BLaER1 treated with 17β-estradiol and CSF1 and Interleukin-3, amounts not matched to agents 10 nM and 100 nM (cell line): ENCODE data around the gene NBPF8.
"Not testable (repeated sequence)": the region's sequence is repeated elsewhere in the genome, so short reads cannot be mapped to it uniquely, and the experiment has no call there.

Source experiments
- H3K27ac ChIP-seq, 11 experiments: shearing (Covaris generic); formaldehyde crosslinking; 2 replicates each; pipeline ENCODE4 v1.8.1; 2022
- H3K27me3 ChIP-seq, 11 experiments: shearing (Covaris generic); formaldehyde crosslinking; 2 replicates each; pipeline ENCODE4 v1.8.1; 2022
- H3K36me3 ChIP-seq, 11 experiments: shearing (Covaris generic); formaldehyde crosslinking; 2 replicates each; pipeline ENCODE4 v1.8.1; 2022
- H3K4me1 ChIP-seq, 10 experiments: shearing (Covaris generic); formaldehyde crosslinking; 2 replicates each; pipeline ENCODE4 v1.8.1; 2022
- H3K4me2 ChIP-seq, 11 experiments: shearing (Covaris generic); formaldehyde crosslinking; 2 replicates each; pipeline ENCODE4 v1.8.1; 2022
- H3K4me3 ChIP-seq, 10 experiments: shearing (Covaris generic); formaldehyde crosslinking; 2 replicates each; pipeline ENCODE4 v1.8.1; 2022
- H3K9ac ChIP-seq, 11 experiments: shearing (Covaris generic); formaldehyde crosslinking; 2 replicates each; pipeline ENCODE4 v1.8.1; 2022
- H3K9me3 ChIP-seq, 11 experiments: shearing (Covaris generic); formaldehyde crosslinking; replicated peaks in 1 of 11; 2 replicates each; pipeline ENCODE4 v1.8.1; 2022
- H4K20me1 ChIP-seq, 11 experiments: shearing (Covaris generic); formaldehyde crosslinking; 2 replicates each; pipeline ENCODE4 v1.8.1; 2022

The NBPF8 gene

GRCh38 chr1:120414911-120415480 is at the start of gene NBPF8:
TSS of gene NBPF8 (plus strand) at chr1:120415035. CDS start at chr1:120436523, 21,488 bp downstream.
- H4K20me1 ChIP-seq, H3K9me3 ChIP-seq, H3K27me3 ChIP-seq, H3K36me3 ChIP-seq, H3K4me1 ChIP-seq: not testable (repeated sequence)
- Histone ChIP-seq H3K4me3 (peak within 1 kb of the TSS; percentile 56 to 74 (median 66)), H3K27ac (peak within 1 kb of the TSS in 9 of 11 experiments; percentile 55 to 78 (median 70); a peak in 18 of 22 replicates), H3K9ac (peak within 1 kb of the TSS; percentile 63 to 80 (median 76); a peak in 21 of 22 replicates), H3K4me2 (peak within 1 kb of the TSS; percentile 68 to 86 (median 75))

GRCh38 chr1:120367709-120368108 is 47.1 kb upstream of the NBPF8 start:
- not testable (repeated sequence) for H3K27ac ChIP-seq, H3K9me3 ChIP-seq, H3K9ac ChIP-seq, H4K20me1 ChIP-seq, H3K4me3 ChIP-seq, H3K4me2 ChIP-seq, H3K4me1 ChIP-seq, H3K27me3 ChIP-seq, H3K36me3 ChIP-seq

GRCh38 chr1:120386651-120387050 is 28.2 kb upstream of the NBPF8 start:
- H3K36me3 ChIP-seq, H4K20me1 ChIP-seq, H3K27me3 ChIP-seq, H3K27ac ChIP-seq, H3K9ac ChIP-seq, H3K9me3 ChIP-seq, H3K4me3 ChIP-seq, H3K4me1 ChIP-seq, H3K4me2 ChIP-seq: not testable (repeated sequence)

GRCh38 chr1:120388597-120389126 is 26.2 kb upstream of the NBPF8 start:
- not testable (repeated sequence) for H4K20me1 ChIP-seq, H3K9me3 ChIP-seq, H3K36me3 ChIP-seq, H3K4me3 ChIP-seq, H3K4me2 ChIP-seq, H3K4me1 ChIP-seq, H3K27ac ChIP-seq, H3K9ac ChIP-seq, H3K27me3 ChIP-seq

GRCh38 chr1:120391365-120391764 is 23.5 kb upstream of the NBPF8 start:
- H3K9ac ChIP-seq, H3K4me1 ChIP-seq, H3K27ac ChIP-seq, H4K20me1 ChIP-seq, H3K27me3 ChIP-seq, H3K36me3 ChIP-seq, H3K9me3 ChIP-seq, H3K4me3 ChIP-seq: not testable (repeated sequence)
- peak overlapping the region in 2 of 11 experiments; percentile 26 to 35; a peak in 2 of 22 replicates for H3K4me2 ChIP-seq

GRCh38 chr1:120393316-120394232 is 21.3 kb upstream of the NBPF8 start:
- not testable (repeated sequence) for H3K9ac ChIP-seq, H4K20me1 ChIP-seq, H3K4me1 ChIP-seq, H3K27me3 ChIP-seq, H3K27ac ChIP-seq, H3K36me3 ChIP-seq, H3K4me3 ChIP-seq, H3K9me3 ChIP-seq
- H3K4me2 ChIP-seq: 0 out of 22 replicates have a peak overlapping the region, but pooled peaks of 1 of the 11 experiments have one; percentile 29

GRCh38 chr1:120405348-120405747 is 9.5 kb upstream of the NBPF8 start:
- not testable (repeated sequence) for H3K36me3 ChIP-seq, H3K27ac ChIP-seq, H3K27me3 ChIP-seq, H3K9ac ChIP-seq, H3K4me3 ChIP-seq, H3K4me1 ChIP-seq, H4K20me1 ChIP-seq, H3K9me3 ChIP-seq, H3K4me2 ChIP-seq

GRCh38 chr1:120414451-120414850 is 384 bp upstream of the NBPF8 start:
- H3K9me3 ChIP-seq, H4K20me1 ChIP-seq, H3K4me2 ChIP-seq, H3K27me3 ChIP-seq, H3K4me1 ChIP-seq, H3K36me3 ChIP-seq: not testable (repeated sequence)
- H3K27ac ChIP-seq: peak overlapping the region in 3 of 11 experiments; percentile 60 to 78 (median 76); a peak in 5 of 22 replicates
- H3K9ac ChIP-seq: peak overlapping the region in 6 of 11 experiments; percentile 71 to 77 (median 76); a peak in 9 of 22 replicates
- H3K4me3 ChIP-seq: peak overlapping the region; percentile 56 to 74 (median 66); a peak in 18 of 20 replicates

- Histone ChIP-seq H3K4me2 (peak overlapping the region; percentile 68 to 86 (median 75)), H3K4me3 (peak overlapping the region; percentile 56 to 74 (median 66)), H3K27ac (peak overlapping the region in 9 of 11 experiments; percentile 55 to 78 (median 70); a peak in 18 of 22 replicates), H3K9ac (peak overlapping the region; percentile 63 to 80 (median 76); a peak in 21 of 22 replicates)
- not testable (repeated sequence) for H3K36me3 ChIP-seq, H3K27me3 ChIP-seq, H3K9me3 ChIP-seq, H3K4me1 ChIP-seq, H4K20me1 ChIP-seq
Measured at GRCh38 chr1:120415492-120415961, 692 bp downstream of the NBPF8 start.

- H3K27ac ChIP-seq, H3K9ac ChIP-seq, H3K9me3 ChIP-seq, H3K4me1 ChIP-seq, H3K4me2 ChIP-seq, H4K20me1 ChIP-seq, H3K27me3 ChIP-seq, H3K36me3 ChIP-seq, H3K4me3 ChIP-seq: not testable (repeated sequence)
Measured at GRCh38 chr1:120425063-120425462, 10.2 kb downstream of the NBPF8 start.

- H3K9ac ChIP-seq, H3K4me2 ChIP-seq, H3K27me3 ChIP-seq, H4K20me1 ChIP-seq, H3K4me1 ChIP-seq, H3K4me3 ChIP-seq, H3K9me3 ChIP-seq, H3K27ac ChIP-seq: not testable (repeated sequence)
- H3K36me3 ChIP-seq: peaks cover 0 to 14% (median 0%) of the 10 kb centered on the region in 11 experiments; a peak in 6 of 22 replicates
Measured at GRCh38 chr1:120431626-120432025, 16.8 kb downstream of the NBPF8 start.

- H3K27me3 ChIP-seq, H3K36me3 ChIP-seq, H3K4me1 ChIP-seq, H4K20me1 ChIP-seq, H3K27ac ChIP-seq, H3K9me3 ChIP-seq, H3K4me2 ChIP-seq, H3K9ac ChIP-seq, H3K4me3 ChIP-seq: not testable (repeated sequence)
Measured at GRCh38 chr1:120433831-120434230, 19.0 kb downstream of the NBPF8 start.

- H3K4me2 ChIP-seq, H3K27ac ChIP-seq, H3K4me3 ChIP-seq, H3K9me3 ChIP-seq, H3K36me3 ChIP-seq, H3K27me3 ChIP-seq, H4K20me1 ChIP-seq, H3K9ac ChIP-seq, H3K4me1 ChIP-seq: not testable (repeated sequence)
Measured at GRCh38 chr1:120449124-120449523, 34.3 kb downstream of the NBPF8 start.
